D721Med (cell line): ENCODE results near the gene TMEM178B.

Experiments used
- DNase-seq: peaks from one replicate; pipeline ENCODE4 v3.0.0; 2011; ENCODE audit warnings: low spot score; ENCODE audit not compliant: insufficient read length
- FAIRE-seq: peaks from 2 replicates; lab custom pipeline; 2011; peaks lifted over from hg19 to GRCh38; lab: Jason Lieb, UNC
- CTCF ChIP-seq: IDR thresholded peaks from 2 replicates; pipeline ENCODE4 v1.5.1; 2012; ENCODE audit warnings: mild to moderate bottlenecking, control low read depth; ENCODE audit not compliant: insufficient read depth; ENCODE audit errors: missing control alignments

Gene TMEM178B

GRCh38 chr7:141356161-141356560, 282.3 kb downstream of the TMEM178B start:
- FAIRE-seq (no peak), DNase-seq (no peak)
- TF ChIP-seq CTCF, result no peak

GRCh38 chr7:141358386-141358785, 284.5 kb downstream of the TMEM178B start:
- no peak for FAIRE-seq
- no peak for DNase-seq
- no peak for TF ChIP-seq CTCF

- FAIRE-seq (no peak), DNase-seq (no peak)
- no peak for TF ChIP-seq CTCF
Observed at GRCh38 chr7:141359262-141359661, 285.4 kb downstream of the TMEM178B start.

- no peak for TF ChIP-seq CTCF
- DNase-seq, result no peak
- FAIRE-seq, result no peak
Observed at GRCh38 chr7:141359740-141360415, 286.0 kb downstream of the TMEM178B start.

- TF ChIP-seq CTCF, result no peak
- DNase-seq (no peak), FAIRE-seq (no peak)
Observed at GRCh38 chr7:141360416-141360760, 286.5 kb downstream of the TMEM178B start.

GRCh38 chr7:141360803-141361202, 286.9 kb downstream of the TMEM178B start:
- FAIRE-seq (no peak), DNase-seq (no peak)
- no peak for TF ChIP-seq CTCF

GRCh38 chr7:141361479-141361878, 287.6 kb downstream of the TMEM178B start:
- TF ChIP-seq CTCF, result no peak
- FAIRE-seq (no peak), DNase-seq (no peak)
